K562 (cell line): ENCODE data around the gene ZDHHC17. TPM values are rescaled to one million over a fixed set of nuclear protein-coding genes. Genes with fewer than 3 reads are reported as not detected.

Experiments
- ATAC-seq: fragments of 200-7000 bp; cut with Tn5 transposase; 3 replicates; pipeline ENCODE4 v1.9.1; 2020; ENCODE audit warnings: moderate library complexity
- BruUV-seq: library from RNA; stranded (reverse); fragments of 400-500 nt; replicated peaks from 2 replicates; lab custom pipeline; 2021; lab: Mats Ljungman, UMichigan
- CTCF ChIA-PET: fragments of 300-600 bp; formaldehyde crosslinking; extraction: SDS; loops from one replicate; lab custom pipeline; 2021; ENCODE audit warnings: low intra/inter-chr PET ratio; lab: Yijun Ruan, JAX
- POLR2A ChIA-PET: fragments of 300-600, 350-650 bp; sonication (Branson Sonifier 250); formaldehyde crosslinking; extraction: SDS; loops from one replicate; lab custom pipeline; 2021; ENCODE audit warnings: antibody characterized with exemption, inconsistent platforms; lab: Yijun Ruan, JAX
- DNase-seq, 4 experiments: peaks; one replicate each; pipeline versions ENCODE4 v3.0.0 to v3.0.0-alpha.2; 2011 to 2018; ENCODE audit warnings: low spot score in 3 of 4, mixed read lengths in 3 of 4; ENCODE audit errors: extremely low read depth in 1 of 4
- FAIRE-seq: peaks from 2 replicates; lab custom pipeline; 2011; peaks lifted over from hg19 to GRCh38; lab: Jason Lieb, UNC
- H2AFZ ChIP-seq: 2 replicates; pipeline ENCODE4 v1.6.0; 2011; ENCODE audit warnings: low read depth, low read length, control low read depth, inconsistent platforms
- H3K27ac ChIP-seq: fragments of 200-600 bp; 3 replicates; pipeline ENCODE4 v1.8.0; 2011; ENCODE audit warnings: low read depth, mild to moderate bottlenecking, control low read depth, inconsistent platforms, low read length, moderate library complexity, mixed read lengths; ENCODE audit errors: extremely low read depth
- H3K27me3 ChIP-seq, 2 experiments: fragments of 300-600 bp in 1 of 2; 2 replicates in 1 of 2; 3 replicates in 1 of 2; pipeline versions ENCODE4 v1.6.0 to v1.8.0; 2011; ENCODE audit warnings: inconsistent platforms in 2 of 2, low read length in 2 of 2, mild to moderate bottlenecking in 1 of 2, mixed read lengths in 1 of 2, moderate library complexity in 1 of 2; ENCODE audit not compliant: control insufficient read depth in 2 of 2, insufficient read depth in 2 of 2
- H3K36me3 ChIP-seq: fragments of 300-600 bp; 3 replicates; pipeline ENCODE4 v1.8.0; 2011; ENCODE audit warnings: mild to moderate bottlenecking, low read length, inconsistent platforms; ENCODE audit not compliant: control insufficient read depth, insufficient read depth
- H3K4me1 ChIP-seq, 2 experiments: fragments of 200-600 bp in 1 of 2; replicated peaks in 1 of 2; 2 replicates in 1 of 2; 3 replicates in 1 of 2; pipeline versions ENCODE4 v1.5.1 to v1.8.0; 2011; ENCODE audit warnings: inconsistent platforms in 2 of 2, low read length in 2 of 2, mild to moderate bottlenecking in 1 of 2, mixed read lengths in 1 of 2, moderate library complexity in 1 of 2; ENCODE audit not compliant: control insufficient read depth in 2 of 2, insufficient read depth in 2 of 2
- H3K4me2 ChIP-seq: 2 replicates; pipeline ENCODE4 v1.6.1; 2011; ENCODE audit warnings: low read length, control low read depth, inconsistent platforms, mixed read lengths; ENCODE audit not compliant: insufficient read depth
- H3K4me3 ChIP-seq: fragments of 200-600 bp; sonication (generic), shearing (Covaris generic); 2 replicates; pipeline ENCODE4 v1.5.1; 2016; ENCODE audit warnings: control low read depth, inconsistent platforms
- H3K79me2 ChIP-seq: fragments of 200-600 bp; 3 replicates; pipeline ENCODE4 v1.8.0; 2011; ENCODE audit warnings: low read length, inconsistent platforms; ENCODE audit not compliant: control insufficient read depth, insufficient read depth
- H3K9ac ChIP-seq, 2 experiments: 2 replicates each; pipeline versions ENCODE4 v1.6.0 to v1.6.1; 2011; ENCODE audit warnings: low read depth in 2 of 2, low read length in 2 of 2, control low read depth in 1 of 2, inconsistent platforms in 1 of 2, mild to moderate bottlenecking in 1 of 2, mixed read lengths in 1 of 2; ENCODE audit not compliant: insufficient read depth in 1 of 2
- H3K9me1 ChIP-seq: one replicate; pipeline ENCODE4 v1.6.0; 2011; ENCODE audit warnings: inconsistent platforms, mild to moderate bottlenecking, low read length, moderate library complexity; ENCODE audit not compliant: control insufficient read depth, insufficient read depth
- H3K9me3 ChIP-seq: replicated peaks from 2 replicates; pipeline ENCODE4 v1.5.1; 2011; ENCODE audit warnings: low read depth, low read length, inconsistent platforms; ENCODE audit not compliant: control insufficient read depth, insufficient read depth
- H4K20me1 ChIP-seq: replicated peaks from 2 replicates; pipeline ENCODE4 v1.6.1; 2011; ENCODE audit warnings: low read length, inconsistent platforms, mixed read lengths; ENCODE audit not compliant: control insufficient read depth, insufficient read depth
- CHCHD3 ChIP-seq: fragments of 250-450 bp; sonication (Bioruptor Pico); IDR thresholded peaks from 2 replicates; pipeline ENCODE4 v2.1.2; 2022; ENCODE audit warnings: mild to moderate bottlenecking
- COPS2 ChIP-seq: fragments of 450-650 bp; conservative IDR thresholded peaks from 2 replicates; pipeline ENCODE4 v1.6.1; 2016; ENCODE audit warnings: mild to moderate bottlenecking, moderate library complexity
- MED1 ChIP-seq: sonication (generic); formaldehyde crosslinking; IDR thresholded peaks from 2 replicates; pipeline ENCODE4 v1.8.1; 2023; ENCODE audit warnings: missing genetic modification reagents, borderline replicate concordance
- SIN3A ChIP-seq, 2 experiments: fragments of 150-350 bp in 1 of 2; IDR thresholded peaks; 2 replicates each; pipeline ENCODE4 v1.6.1; 2011 to 2016; ENCODE audit warnings: borderline replicate concordance in 2 of 2, low read depth in 2 of 2, low read length in 2 of 2, mild to moderate bottlenecking in 2 of 2, moderate library complexity in 2 of 2; ENCODE audit not compliant: control insufficient read depth in 1 of 2
- TBL1XR1 ChIP-seq, 2 experiments: IDR thresholded peaks; 2 replicates each; pipeline ENCODE4 v1.6.1; 2012; ENCODE audit warnings: improper control_type of control experiment in 2 of 2, low read length in 2 of 2, mild to moderate bottlenecking in 1 of 2
- ZFP91 ChIP-seq: sonication (generic); formaldehyde crosslinking; IDR thresholded peaks from 2 replicates; pipeline ENCODE4 v1.8.0; 2022; ENCODE audit warnings: mild to moderate bottlenecking, missing genetic modification reagents
- WGBS: fragments of 100-300 bp; shearing (Covaris generic); methylation state at CpG from one replicate; pipeline ENCODE4 v1.1.6; 2016; ENCODE audit warnings: low coverage, mixed read lengths; ENCODE audit not compliant: insufficient coverage; ENCODE audit errors: missing lambda C conversion rate; 5-methylcytosine and 5-hydroxymethylcytosine counted together
- in situ Hi-C: fragments of 300-500 bp; cut with MboI; formaldehyde crosslinking; loops from 4 replicates; pipeline ENCODE4 v1.15.0; 2018; ENCODE audit warnings: inconsistent platforms, mixed read lengths
- intact Hi-C: fragments of 100-400 bp; cut with micrococcal nuclease; formaldehyde crosslinking; loops from 2 replicates; pipeline ENCODE4 v1.14.2; 2022
- polyA plus RNA-seq, 8 experiments: library from polyadenylated mRNA; depleted of rRNA in 4 of 8; stranded (reverse) in 5 of 8; unstranded in 3 of 8; fragments of >200 nt; fragmentation: Nextera tagmentation in 2 of 8; fragmentation: Illumina TruSeq in 1 of 8; extraction: Ambion mirVana in 2 of 8; extraction: Trizol in 1 of 8; gene quantifications; 2 replicates each; pipeline versions ENCODE4 v1.2.1 to v1.2.3, GENCODE V29; 2011 to 2014; ENCODE audit warnings: inconsistent platforms in 1 of 8, missing spikeins in 1 of 8
- total RNA-seq, 7 experiments: library from RNA; depleted of rRNA in 6 of 7; stranded (reverse); fragments of >200 nt in 6 of 7; fragmentation: Illumina TruSeq in 2 of 7; extraction: Trizol in 2 of 7; gene quantifications; 2 replicates each; pipeline versions ENCODE4 v1.2.1 to v1.2.3, GENCODE V29; 2011 to 2021; ENCODE audit warnings: low replicate concordance in 1 of 7

The ZDHHC17 gene
- total and polyA plus RNA-seq, 9 of the 15 experiments (the other 6 are each of a cell fraction or from before 2014, with no cell fraction given) = 6.7 to 66.0 (median 27.5) TPM

GRCh38 chr12:76883811-76884210 lies 119.9 kb downstream of the ZDHHC17 start:
- H3K4me3 ChIP-seq = no peak overlapping the region
- no TSS peak for BruUV-seq
- no peak overlapping the region for H3K27ac ChIP-seq
- H3K4me1 ChIP-seq = peaks cover 0 to 8% of the 10 kb centered on the region in 2 experiments; a peak in 2 of 5 replicates
- no peak overlapping the region for H3K4me2 ChIP-seq
- no peak overlapping the region for H3K9ac ChIP-seq
- WGBS = 0% methylated on average over 2 of the region's 2 CpGs
- no peaks in the 10 kb centered on the region for H3K9me1 ChIP-seq
- ChIA-PET POLR2A (interaction anchor here (1.1 kb wide), 1 partner anchor 11 kb away, joined by 3 read pairs; no protein-coding TSS in a partner anchor), CTCF (interaction anchor here (0.7 kb wide), 1 partner anchor 131 kb away, joined by 3 read pairs; no protein-coding TSS in a partner anchor)
- DNase-seq = no peak
- H3K9me3 ChIP-seq = no peaks in the 10 kb centered on the region
- no peak overlapping the region for H2AFZ ChIP-seq
- in situ Hi-C loops (no loop called here), intact Hi-C loops (no loop called here)
- ATAC-seq = no peak
- H3K36me3 ChIP-seq = no peaks in the 10 kb centered on the region
- TF ChIP-seq CHCHD3 (CRISPR knock-in tag) (no peak), SIN3A (IDR thresholded peaks at IDR 0.05; ENCODE audit: borderline replicate concordance in 2 of 2, control insufficient read depth in 1 of 2, low read depth in 2 of 2, low read length in 2 of 2) (no peak), COPS2 (no peak), ZFP91 (no peak), MED1 (CRISPR knock-in tag) (no peak), TBL1XR1 (IDR thresholded peaks at IDR 0.05; ENCODE audit: low read length in 2 of 2) (no peak)
- FAIRE-seq = no peak
- no peaks in the 10 kb centered on the region for H4K20me1 ChIP-seq
- no peaks in the 10 kb centered on the region for H3K79me2 ChIP-seq
- peaks cover 0 to 7% of the 10 kb centered on the region in 2 experiments; a peak in 4 of 5 replicates for H3K27me3 ChIP-seq
